Mesothelial cell of epicardium (in vitro differentiated cells): ENCODE results near the gene STARD6. TPM values are rescaled to one million over a fixed set of nuclear protein-coding genes. Genes with fewer than 3 reads are reported as not detected.

ENCODE experiments used
- DNase-seq, 2 experiments: peaks; one replicate each; pipeline ENCODE4 v3.0.0; 2021; ENCODE audit warnings: low spot score in 2 of 2; ENCODE audit not compliant: unreplicated experiment in 2 of 2
- H3K27ac Mint-ChIP-seq: 2 replicates; pipeline ENCODE4 v1.8.0; 2021; ENCODE audit warnings: mixed read lengths
- H3K27me3 Mint-ChIP-seq: 2 replicates; pipeline ENCODE4 v1.8.0; 2021; ENCODE audit warnings: low read depth, mixed read lengths
- H3K36me3 Mint-ChIP-seq: 2 replicates; pipeline ENCODE4 v1.8.0; 2021; ENCODE audit warnings: mixed read lengths
- H3K4me1 Mint-ChIP-seq: 2 replicates; pipeline ENCODE4 v1.8.0; 2021; ENCODE audit warnings: mixed read lengths
- H3K4me3 Mint-ChIP-seq: 2 replicates; pipeline ENCODE4 v1.8.0; 2021; ENCODE audit warnings: mild to moderate bottlenecking, moderate library complexity, mixed read lengths
- H3K9me3 Mint-ChIP-seq: 2 replicates; pipeline ENCODE4 v1.8.0; 2021; ENCODE audit warnings: mixed read lengths
- CTCF ChIP-seq: fragments of 200-600 bp; sonication (generic); IDR thresholded peaks from one replicate; pipeline ENCODE4 v1.5.0; 2021; ENCODE audit warnings: antibody characterized with exemption; ENCODE audit not compliant: unreplicated experiment
- total RNA-seq: library from RNA; stranded (reverse); gene quantifications from 3 replicates; pipeline ENCODE4 v1.2.1, GENCODE V29; 2021

The STARD6 gene, protein sequence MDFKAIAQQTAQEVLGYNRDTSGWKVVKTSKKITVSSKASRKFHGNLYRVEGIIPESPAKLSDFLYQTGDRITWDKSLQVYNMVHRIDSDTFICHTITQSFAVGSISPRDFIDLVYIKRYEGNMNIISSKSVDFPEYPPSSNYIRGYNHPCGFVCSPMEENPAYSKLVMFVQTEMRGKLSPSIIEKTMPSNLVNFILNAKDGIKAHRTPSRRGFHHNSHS
- not detected in 3 replicates for total RNA-seq

DNA sequence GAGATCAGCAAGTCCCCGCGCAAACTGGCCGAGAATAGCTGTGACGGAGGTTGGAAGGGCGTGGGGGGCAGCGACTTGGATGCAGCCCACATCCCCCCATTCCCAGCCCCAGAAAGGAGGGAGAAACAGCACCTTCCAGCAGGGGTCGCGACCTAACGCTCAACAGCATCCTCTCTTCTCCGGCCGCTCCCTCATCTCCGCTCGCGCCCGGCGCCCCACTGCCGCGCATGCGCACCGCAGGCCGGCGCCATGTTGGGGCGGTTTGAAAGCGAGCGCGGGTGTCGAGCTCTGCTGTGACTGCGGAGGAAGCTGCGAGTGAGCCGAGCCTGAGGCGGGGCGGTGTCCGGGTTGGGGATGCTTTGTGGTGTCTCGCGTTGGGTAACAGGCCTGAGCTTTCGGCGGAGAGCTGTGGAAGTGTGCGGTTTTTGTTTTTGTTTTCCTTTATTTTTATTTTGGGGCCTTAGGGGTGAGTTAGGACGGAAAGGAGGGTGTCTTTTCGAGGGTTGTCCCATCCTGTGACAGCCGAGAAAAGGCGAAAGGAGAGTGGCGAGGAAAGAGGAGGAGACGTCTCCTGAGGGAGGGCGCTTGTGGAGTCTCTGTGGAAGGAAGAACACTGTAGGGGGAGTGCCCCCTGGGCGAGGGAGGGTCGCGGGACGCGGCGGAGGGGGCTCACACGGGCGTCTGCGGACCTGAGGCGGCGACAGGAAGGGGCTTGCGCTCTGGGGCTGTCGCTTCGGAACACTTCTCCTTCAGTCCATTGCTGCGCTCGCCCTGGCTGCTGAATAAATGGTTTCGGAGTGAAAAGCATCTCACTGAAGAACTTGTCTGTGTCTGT lies at the start of gene STARD6, which contains the start of gene C18orf54:
Gene STARD6 (minus strand): TSS at position 199 of the 835 bp plus-strand sequence. CDS start 3,285 bp downstream, outside the sequence.
Gene C18orf54 (plus strand): TSS at position 247 of the 835 bp plus-strand sequence. CDS start 2,667 bp downstream, outside the sequence.
- TF ChIP-seq CTCF: no peak
- Mint-ChIP-seq H3K9me3 (no peaks in the 10 kb centered on the region), H3K4me1 (peaks cover 15% of the 10 kb centered on the region), H3K36me3 (peaks cover 6% of the 10 kb centered on the region), H3K4me3 (peak within 1 kb of the TSS; percentile 100), H3K27ac (peak within 1 kb of the TSS; percentile 98), H3K27me3 (no peaks in the 10 kb centered on the region)
- DNase-seq: peak; percentile 78 to 88

DNA sequence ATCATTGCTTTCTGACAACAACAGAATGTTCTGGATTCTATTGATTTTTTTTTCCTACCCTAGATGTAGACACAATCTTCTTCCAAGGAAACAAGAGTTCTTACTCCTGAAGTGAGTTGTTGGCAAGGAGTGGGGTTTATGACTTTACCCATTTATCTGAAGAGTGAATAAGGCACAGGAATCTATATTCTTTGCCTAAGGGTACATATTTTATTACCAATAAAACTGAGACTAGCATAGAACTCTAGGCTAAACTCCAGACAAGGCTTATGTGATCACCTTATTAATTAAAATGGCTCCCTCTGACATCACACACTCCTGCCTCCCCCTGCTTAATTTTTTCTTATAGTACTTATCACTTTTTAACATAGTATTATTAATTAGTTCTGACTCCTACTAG lies 47.6 kb upstream of the STARD6 start:
- Mint-ChIP-seq H3K27ac (no peak overlapping the region), H3K36me3 (no peaks in the 10 kb centered on the region), H3K4me1 (no peaks in the 10 kb centered on the region), H3K4me3 (no peak overlapping the region), H3K27me3 (peaks cover 4% of the 10 kb centered on the region), H3K9me3 (peaks cover 9% of the 10 kb centered on the region)
- no peak for DNase-seq
- no peak for TF ChIP-seq CTCF

GRCh38 chr18:54396760-54397159 lies 39.1 kb upstream of the STARD6 start:
- Mint-ChIP-seq H3K4me3 (no peak overlapping the region), H3K9me3 (no peaks in the 10 kb centered on the region)
- TF ChIP-seq CTCF: no peak

GRCh38 chr18:54393648-54394294 lies 36.1 kb upstream of the STARD6 start:
- Mint-ChIP-seq H3K36me3 (no peaks in the 10 kb centered on the region), H3K4me3 (no peak overlapping the region), H3K9me3 (peaks cover under 1% of the 10 kb centered on the region), H3K27ac (no peak overlapping the region), H3K27me3 (no peaks in the 10 kb centered on the region), H3K4me1 (peaks cover 2% of the 10 kb centered on the region)
- no peak for TF ChIP-seq CTCF
- DNase-seq: no peak

More at GRCh38 chr18:54396760-54397159, 39.1 kb upstream of the STARD6 start:
- Mint-ChIP-seq H3K4me1 (peaks cover 2% of the 10 kb centered on the region), H3K36me3 (no peaks in the 10 kb centered on the region), H3K27ac (no peak overlapping the region), H3K27me3 (no peaks in the 10 kb centered on the region)
- no peak for DNase-seq

- Mint-ChIP-seq H3K4me1 (peaks cover 8% of the 10 kb centered on the region), H3K9me3 (peaks cover 7% of the 10 kb centered on the region), H3K36me3 (peaks cover 3% of the 10 kb centered on the region), H3K27ac (no peak overlapping the region), H3K27me3 (no peaks in the 10 kb centered on the region), H3K4me3 (no peak overlapping the region)
- no peak for DNase-seq
- peak; percentile 78 for TF ChIP-seq CTCF
Observed at GRCh38 chr18:54392543-54393023, 34.9 kb upstream of the STARD6 start.
